Gastrocnemius medialis (tissue), 4 donors: ENCODE measurements around the gene USO1.
"Not testable (repeated sequence)": the region's sequence is repeated elsewhere in the genome, so short reads cannot be mapped to it uniquely, and the experiment has no call there.

Experiments
- CTCF ChIP-seq, 5 experiments: fragments of 450-650 bp in 3 of 5; fragments of 200-600 bp in 2 of 5; sonication (generic) in 2 of 5; IDR thresholded peaks in 4 of 5; conservative IDR thresholded peaks in 1 of 5; 1 replicate in 4 of 5; 2 replicates in 1 of 5; pipeline ENCODE4 v1.5.1; 2016 to 2019; ENCODE audit warnings: antibody characterized with exemption in 5 of 5, mild to moderate bottlenecking in 3 of 5, moderate library complexity in 3 of 5
- POLR2A ChIP-seq, 2 donors: fragments of 450-650 bp; IDR thresholded peaks; one replicate each; pipeline ENCODE4 v1.6.1; 2017; ENCODE audit warnings: antibody characterized with exemption in 2 of 2, mild to moderate bottlenecking in 2 of 2, moderate library complexity in 2 of 2

GRCh38 chr4:75687125-75687524 lies 37.3 kb upstream of the USO1 start:
- not testable (repeated sequence) for TF ChIP-seq CTCF (IDR thresholded peaks at IDR 0.05 in 4 of 5, conservative IDR thresholded peaks at IDR 0.05 in 1 of 5); POLR2A (IDR thresholded peaks at IDR 0.05)
